NCI-H2227 treated with DMSO at 0.1 percent for 48 hours (cell line): ENCODE measurements around the gene TM4SF20.

Experiments used
- DNase-seq: peaks from one replicate; lab custom pipeline; 2025; lab: John Stamatoyannopoulos, UW

TM4SF20 gene

GRCh38 chr2:227379095-227379494 is at the start of gene TM4SF20:
Gene TM4SF20 (minus strand): TSS chr2:227379306. CDS start chr2:227379268, 38 bp downstream.
- DNase-seq = no peak

- no peak for DNase-seq
Observed at GRCh38 chr2:227428731-227429285, 49.7 kb upstream of the TM4SF20 start.

GRCh38 chr2:227423656-227424499 is 44.8 kb upstream of the TM4SF20 start:
- DNase-seq = peak; percentile 3

GRCh38 chr2:227420087-227421052 is 41.3 kb upstream of the TM4SF20 start:
- DNase-seq = no peak

- DNase-seq = no peak
Observed at GRCh38 chr2:227416701-227417100, 37.6 kb upstream of the TM4SF20 start.

- no peak for DNase-seq
Observed at GRCh38 chr2:227415538-227416424, 36.7 kb upstream of the TM4SF20 start.

- DNase-seq = no peak
Observed at GRCh38 chr2:227414846-227415245, 35.7 kb upstream of the TM4SF20 start.

- no peak for DNase-seq
Observed at GRCh38 chr2:227413371-227413770, 34.3 kb upstream of the TM4SF20 start.

GRCh38 chr2:227412877-227413276 is 33.8 kb upstream of the TM4SF20 start:
- no peak for DNase-seq

GRCh38 chr2:227411990-227412350 is 32.9 kb upstream of the TM4SF20 start:
- no peak for DNase-seq

- DNase-seq = no peak
Observed at GRCh38 chr2:227411320-227411989, 32.3 kb upstream of the TM4SF20 start.

- DNase-seq = no peak
Observed at GRCh38 chr2:227410191-227410590, 31.1 kb upstream of the TM4SF20 start.

- DNase-seq = no peak
Observed at GRCh38 chr2:227407591-227408151, 28.6 kb upstream of the TM4SF20 start.

GRCh38 chr2:227406177-227407031 is 27.3 kb upstream of the TM4SF20 start:
- DNase-seq = peak; percentile 86

- DNase-seq = no peak
Observed at GRCh38 chr2:227404585-227405271, 25.6 kb upstream of the TM4SF20 start.

- no peak for DNase-seq
Observed at GRCh38 chr2:227402959-227403358, 23.9 kb upstream of the TM4SF20 start.

- no peak for DNase-seq
Observed at GRCh38 chr2:227402321-227402720, 23.2 kb upstream of the TM4SF20 start.

GRCh38 chr2:227401550-227401949 is 22.4 kb upstream of the TM4SF20 start:
- DNase-seq = no peak
